Mesenchymal stem cell (in vitro differentiated cells and primary cell): ENCODE results near the gene AKT2.

ENCODE experiments used
- DNase-seq: peaks from one replicate; pipeline ENCODE4 v3.0.0-alpha.2; 2013
- H2AFZ ChIP-seq: one replicate; pipeline ENCODE4 v1.6.1; 2013; ENCODE audit warnings: low read depth, mild to moderate bottlenecking, control low read depth, inconsistent platforms, low read length, moderate library complexity
- H2AK5ac ChIP-seq: 2 replicates; pipeline ENCODE4 v1.6.1; 2013; ENCODE audit warnings: low read length, moderate library complexity, mild to moderate bottlenecking, inconsistent platforms; ENCODE audit not compliant: severe bottlenecking
- H2BK120ac ChIP-seq: one replicate; pipeline ENCODE4 v1.6.1; 2013; ENCODE audit warnings: low read depth, mild to moderate bottlenecking, inconsistent platforms, low read length, moderate library complexity
- H2BK12ac ChIP-seq, 2 experiments: one replicate each; pipeline ENCODE4 v1.6.1; 2013; ENCODE audit warnings: inconsistent platforms in 2 of 2, low read length in 2 of 2, mild to moderate bottlenecking in 2 of 2, moderate library complexity in 2 of 2, control low read depth in 1 of 2
- H2BK15ac ChIP-seq: one replicate; pipeline ENCODE4 v1.6.1; 2013; ENCODE audit warnings: mild to moderate bottlenecking, low read depth, inconsistent platforms; ENCODE audit not compliant: poor library complexity, severe bottlenecking
- H2BK5ac ChIP-seq: 2 replicates; pipeline ENCODE4 v1.6.1; 2013; ENCODE audit warnings: low read depth, mild to moderate bottlenecking, low read length, control low read depth, inconsistent platforms; ENCODE audit not compliant: poor library complexity, severe bottlenecking
- H3K14ac ChIP-seq, 2 experiments: one replicate each; pipeline ENCODE4 v1.6.1; 2013; ENCODE audit warnings: inconsistent platforms in 2 of 2, low read length in 2 of 2, control low read depth in 1 of 2, mild to moderate bottlenecking in 1 of 2, moderate library complexity in 1 of 2
- H3K18ac ChIP-seq, 2 experiments: one replicate each; pipeline ENCODE4 v1.6.1; 2013; ENCODE audit warnings: inconsistent platforms in 2 of 2, low read length in 2 of 2, control low read depth in 1 of 2, low read depth in 1 of 2, mild to moderate bottlenecking in 1 of 2
- H3K23ac ChIP-seq, 2 experiments: one replicate each; pipeline ENCODE4 v1.6.1; 2013; ENCODE audit warnings: inconsistent platforms in 2 of 2, low read length in 2 of 2, mild to moderate bottlenecking in 2 of 2, moderate library complexity in 2 of 2, control low read depth in 1 of 2
- H3K27ac ChIP-seq: 2 replicates; pipeline ENCODE4 v1.5.1; 2013; ENCODE audit warnings: mild to moderate bottlenecking, moderate library complexity, low read length, control low read depth, inconsistent platforms; ENCODE audit not compliant: poor library complexity, severe bottlenecking
- H3K27me3 ChIP-seq, 2 experiments: 2 replicates each; pipeline versions ENCODE4 v1.6.1 to v1.7.0; 2013; ENCODE audit warnings: low read length in 2 of 2, mild to moderate bottlenecking in 2 of 2, moderate library complexity in 2 of 2, control low read depth in 1 of 2, inconsistent platforms in 1 of 2; ENCODE audit not compliant: control insufficient read depth in 1 of 2, insufficient read depth in 1 of 2
- H3K36me3 ChIP-seq, 2 experiments: 2 replicates each; pipeline versions ENCODE4 v1.6.1 to v1.7.0; 2013; ENCODE audit warnings: low read length in 2 of 2, control low read depth in 1 of 2, inconsistent platforms in 1 of 2, low read depth in 1 of 2, mild to moderate bottlenecking in 1 of 2; ENCODE audit not compliant: insufficient read depth in 2 of 2, control insufficient read depth in 1 of 2
- H3K4ac ChIP-seq, 2 experiments: one replicate each; pipeline ENCODE4 v1.6.1; 2013; ENCODE audit warnings: inconsistent platforms in 2 of 2, low read length in 2 of 2, mild to moderate bottlenecking in 2 of 2, moderate library complexity in 2 of 2, control low read depth in 1 of 2, low read depth in 1 of 2
- H3K4me1 ChIP-seq: 2 replicates; pipeline ENCODE4 v1.6.1; 2013; ENCODE audit warnings: low read depth, low read length, control low read depth; ENCODE audit not compliant: control insufficient read depth, insufficient read depth
- H3K4me2 ChIP-seq: 2 replicates; pipeline ENCODE4 v1.6.1; 2013; ENCODE audit warnings: low read length, mild to moderate bottlenecking, inconsistent platforms; ENCODE audit not compliant: poor library complexity, severe bottlenecking
- H3K4me3 ChIP-seq, 2 experiments: 2 replicates each; pipeline versions ENCODE4 v1.5.1 to v1.7.0; 2013; ENCODE audit warnings: low read length in 2 of 2, mild to moderate bottlenecking in 2 of 2, control low read depth in 1 of 2, low read depth in 1 of 2; ENCODE audit not compliant: insufficient read depth in 1 of 2
- H3K79me1 ChIP-seq: replicated peaks from 2 replicates; pipeline ENCODE4 v1.6.1; 2013; ENCODE audit warnings: mild to moderate bottlenecking, control low read depth, low read length, inconsistent platforms; ENCODE audit not compliant: poor library complexity, severe bottlenecking
- H3K9ac ChIP-seq: 2 replicates; pipeline ENCODE4 v1.7.0; 2013; ENCODE audit warnings: mild to moderate bottlenecking, low read length, moderate library complexity
- H3K9me3 ChIP-seq: 2 replicates; pipeline ENCODE4 v1.7.0; 2013; ENCODE audit warnings: mild to moderate bottlenecking, low read length; ENCODE audit not compliant: control insufficient read depth
- H4K8ac ChIP-seq: one replicate; pipeline ENCODE4 v1.6.1; 2013; ENCODE audit warnings: inconsistent platforms, mild to moderate bottlenecking, low read length, moderate library complexity
- H4K91ac ChIP-seq: one replicate; pipeline ENCODE4 v1.6.1; 2013; ENCODE audit warnings: mild to moderate bottlenecking, low read length, inconsistent platforms
- WGBS: methylation state at CpG from one replicate; pipeline ENCODE4 v1.1.7; 2013; ENCODE audit warnings: mixed read lengths; 5-methylcytosine and 5-hydroxymethylcytosine counted together

The AKT2 gene

GRCh38 chr19:40265763-40266099 is 19.4 kb downstream of the AKT2 start:
- DNase-seq = no peak
- Histone ChIP-seq H3K27me3 (no peaks in the 10 kb centered on the region), H2BK5ac (no peak overlapping the region), H2AFZ (no peak overlapping the region), H2AK5ac (no peak overlapping the region), H2BK12ac (no peak overlapping the region), H3K14ac (no peak overlapping the region), H3K36me3 (peaks cover 54 to 71% of the 10 kb centered on the region in 2 experiments), H2BK120ac (no peak overlapping the region), H3K79me1 (peaks cover 65% of the 10 kb centered on the region), H2BK15ac (no peak overlapping the region), H3K18ac (no peak overlapping the region), H3K9ac (no peak overlapping the region), H3K27ac (no peak overlapping the region), H3K9me3 (no peaks in the 10 kb centered on the region), H3K4ac (no peak overlapping the region), H3K4me1 (peaks cover 10% of the 10 kb centered on the region), H3K4me3 (no peak overlapping the region), H3K23ac (no peak overlapping the region), H3K4me2 (no peak overlapping the region), H4K8ac (no peak overlapping the region), H4K91ac (no peak overlapping the region)
- WGBS = 93% methylated on average over 6 of the region's 6 CpGs

GRCh38 chr19:40265055-40265762 is 19.9 kb downstream of the AKT2 start:
- H3K36me3 ChIP-seq = peaks cover 54 to 66% of the 10 kb centered on the region in 2 experiments
- H3K14ac ChIP-seq = no peak overlapping the region
- H3K4me3 ChIP-seq = no peak overlapping the region
- no peak for DNase-seq
- peaks cover 10% of the 10 kb centered on the region for H3K4me1 ChIP-seq
- 97% methylated on average over 22 of the region's 22 CpGs for WGBS
- H3K9me3 ChIP-seq = no peaks in the 10 kb centered on the region
- H3K79me1 ChIP-seq = peaks cover 63% of the 10 kb centered on the region
- H3K23ac ChIP-seq = no peak overlapping the region
- H2AK5ac ChIP-seq = no peak overlapping the region
- no peak overlapping the region for H4K8ac ChIP-seq
- no peak overlapping the region for H2BK12ac ChIP-seq
- H4K91ac ChIP-seq = no peak overlapping the region
- H3K27me3 ChIP-seq = no peaks in the 10 kb centered on the region
- H3K18ac ChIP-seq = no peak overlapping the region
- no peak overlapping the region for H3K4ac ChIP-seq
- no peak overlapping the region for H3K4me2 ChIP-seq
- H3K27ac ChIP-seq = no peak overlapping the region
- no peak overlapping the region for H3K9ac ChIP-seq
- H2AFZ ChIP-seq = no peak overlapping the region
- no peak overlapping the region for H2BK15ac ChIP-seq
- no peak overlapping the region for H2BK5ac ChIP-seq
- H2BK120ac ChIP-seq = no peak overlapping the region

GRCh38 chr19:40264314-40265054 is 20.7 kb downstream of the AKT2 start:
- H3K27me3 ChIP-seq = no peaks in the 10 kb centered on the region
- no peak overlapping the region for H2BK120ac ChIP-seq
- no peak overlapping the region for H3K9ac ChIP-seq
- H4K91ac ChIP-seq = no peak overlapping the region
- peaks cover 10% of the 10 kb centered on the region for H3K4me1 ChIP-seq
- H2BK12ac ChIP-seq = no peak overlapping the region
- H3K23ac ChIP-seq = no peak overlapping the region
- no peak overlapping the region for H3K4me2 ChIP-seq
- H2AK5ac ChIP-seq = no peak overlapping the region
- 89% methylated on average over 19 of the region's 19 CpGs for WGBS
- no peak overlapping the region for H3K14ac ChIP-seq
- no peak overlapping the region for H3K4ac ChIP-seq
- peaks cover 47 to 60% of the 10 kb centered on the region in 2 experiments for H3K36me3 ChIP-seq
- H2BK5ac ChIP-seq = no peak overlapping the region
- no peaks in the 10 kb centered on the region for H3K9me3 ChIP-seq
- H3K27ac ChIP-seq = no peak overlapping the region
- no peak for DNase-seq
- no peak overlapping the region for H3K18ac ChIP-seq
- H2AFZ ChIP-seq = no peak overlapping the region
- H3K79me1 ChIP-seq = peaks cover 60% of the 10 kb centered on the region
- H3K4me3 ChIP-seq = no peak overlapping the region
- no peak overlapping the region for H4K8ac ChIP-seq
- H2BK15ac ChIP-seq = no peak overlapping the region

GRCh38 chr19:40263440-40264313 is 21.5 kb downstream of the AKT2 start:
- Histone ChIP-seq H3K4me2 (no peak overlapping the region), H4K91ac (no peak overlapping the region), H3K79me1 (peaks cover 60% of the 10 kb centered on the region), H2BK120ac (no peak overlapping the region), H3K14ac (no peak overlapping the region), H3K4me1 (peaks cover 10% of the 10 kb centered on the region), H3K4me3 (no peak overlapping the region), H2BK5ac (no peak overlapping the region), H3K27me3 (no peaks in the 10 kb centered on the region), H3K23ac (no peak overlapping the region), H2BK12ac (no peak overlapping the region), H3K18ac (no peak overlapping the region), H2AK5ac (no peak overlapping the region), H2AFZ (no peak overlapping the region), H3K36me3 (peaks cover 46 to 60% of the 10 kb centered on the region in 2 experiments), H4K8ac (no peak overlapping the region), H3K27ac (no peak overlapping the region), H2BK15ac (no peak overlapping the region), H3K4ac (no peak overlapping the region), H3K9ac (no peak overlapping the region), H3K9me3 (no peaks in the 10 kb centered on the region)
- no peak for DNase-seq
- 95% methylated on average over 24 of the region's 24 CpGs for WGBS
